Fibroblast of lung (primary cell): ENCODE measurements around the gene CADPS.

Experiments
- EZH2 ChIP-seq: IDR thresholded peaks from 2 replicates; pipeline ENCODE4 v1.5.1; 2012; ENCODE audit warnings: low read length, control low read depth, mild to moderate bottlenecking; ENCODE audit errors: missing control alignments
- TF ChIP-seq, protein P1 (sequence below), 2 donors: IDR thresholded peaks in 1 of 2; conservative IDR thresholded peaks in 1 of 2; 1 replicate in 1 of 2; 2 replicates in 1 of 2; pipeline ENCODE4 v1.5.1; 2011 to 2012; ENCODE audit warnings: low read length in 2 of 2, control low read depth in 1 of 2, inconsistent platforms in 1 of 2, low read depth in 1 of 2, mild to moderate bottlenecking in 1 of 2

DNA sequence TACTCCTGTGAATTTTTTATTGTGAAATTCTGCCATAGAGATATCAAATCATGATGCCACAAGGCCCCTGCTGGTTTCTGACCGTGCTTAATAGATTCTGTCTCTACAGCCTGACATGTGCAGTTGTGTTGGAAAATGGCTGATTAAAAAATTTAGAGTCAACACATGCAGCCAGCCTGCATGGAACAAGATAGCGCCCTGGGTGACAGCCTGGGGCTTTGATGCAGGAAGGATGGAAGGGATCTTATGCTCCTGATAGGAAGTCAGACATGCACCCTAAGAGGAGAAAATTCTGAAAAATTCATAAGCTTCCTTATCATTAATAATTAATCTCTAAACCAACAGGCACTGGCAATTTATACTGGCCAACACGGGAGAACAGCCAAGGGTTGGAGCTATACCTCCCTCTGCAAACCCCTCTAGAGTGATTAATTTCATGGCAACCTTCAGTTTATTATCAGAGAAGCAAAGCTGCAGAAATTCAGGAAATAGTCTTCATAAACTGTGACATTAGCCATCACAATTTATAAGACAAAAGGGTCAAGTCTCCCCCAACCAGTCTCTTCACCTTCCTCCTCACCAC lies 198.4 kb downstream of the CADPS start:
- TF ChIP-seq, protein P1, sequence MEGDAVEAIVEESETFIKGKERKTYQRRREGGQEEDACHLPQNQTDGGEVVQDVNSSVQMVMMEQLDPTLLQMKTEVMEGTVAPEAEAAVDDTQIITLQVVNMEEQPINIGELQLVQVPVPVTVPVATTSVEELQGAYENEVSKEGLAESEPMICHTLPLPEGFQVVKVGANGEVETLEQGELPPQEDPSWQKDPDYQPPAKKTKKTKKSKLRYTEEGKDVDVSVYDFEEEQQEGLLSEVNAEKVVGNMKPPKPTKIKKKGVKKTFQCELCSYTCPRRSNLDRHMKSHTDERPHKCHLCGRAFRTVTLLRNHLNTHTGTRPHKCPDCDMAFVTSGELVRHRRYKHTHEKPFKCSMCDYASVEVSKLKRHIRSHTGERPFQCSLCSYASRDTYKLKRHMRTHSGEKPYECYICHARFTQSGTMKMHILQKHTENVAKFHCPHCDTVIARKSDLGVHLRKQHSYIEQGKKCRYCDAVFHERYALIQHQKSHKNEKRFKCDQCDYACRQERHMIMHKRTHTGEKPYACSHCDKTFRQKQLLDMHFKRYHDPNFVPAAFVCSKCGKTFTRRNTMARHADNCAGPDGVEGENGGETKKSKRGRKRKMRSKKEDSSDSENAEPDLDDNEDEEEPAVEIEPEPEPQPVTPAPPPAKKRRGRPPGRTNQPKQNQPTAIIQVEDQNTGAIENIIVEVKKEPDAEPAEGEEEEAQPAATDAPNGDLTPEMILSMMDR (conservative IDR thresholded peaks at IDR 0.05 in 1 of 2, IDR thresholded peaks at IDR 0.05 in 1 of 2; ENCODE audit: low read depth in 1 of 2, low read length in 2 of 2), result no peak
- TF ChIP-seq EZH2, result no peak
